HG02571 (cell line): Measurements from ENCODE around the gene CCDC107.
"Not testable (repeated sequence)": the region's sequence is repeated elsewhere in the genome, so short reads cannot be mapped to it uniquely, and the experiment has no call there.

Source experiments
- ATAC-seq: cut with Tn5 transposase; IDR thresholded peaks from one replicate; pipeline ENCODE4 v1.9.1; 2021; ENCODE audit warnings: mild to moderate bottlenecking, moderate library complexity; ENCODE audit not compliant: unreplicated experiment

CCDC107 gene, protein sequence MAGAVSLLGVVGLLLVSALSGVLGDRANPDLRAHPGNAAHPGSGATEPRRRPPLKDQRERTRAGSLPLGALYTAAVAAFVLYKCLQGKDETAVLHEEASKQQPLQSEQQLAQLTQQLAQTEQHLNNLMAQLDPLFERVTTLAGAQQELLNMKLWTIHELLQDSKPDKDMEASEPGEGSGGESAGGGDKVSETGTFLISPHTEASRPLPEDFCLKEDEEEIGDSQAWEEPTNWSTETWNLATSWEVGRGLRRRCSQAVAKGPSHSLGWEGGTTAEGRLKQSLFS

DNA sequence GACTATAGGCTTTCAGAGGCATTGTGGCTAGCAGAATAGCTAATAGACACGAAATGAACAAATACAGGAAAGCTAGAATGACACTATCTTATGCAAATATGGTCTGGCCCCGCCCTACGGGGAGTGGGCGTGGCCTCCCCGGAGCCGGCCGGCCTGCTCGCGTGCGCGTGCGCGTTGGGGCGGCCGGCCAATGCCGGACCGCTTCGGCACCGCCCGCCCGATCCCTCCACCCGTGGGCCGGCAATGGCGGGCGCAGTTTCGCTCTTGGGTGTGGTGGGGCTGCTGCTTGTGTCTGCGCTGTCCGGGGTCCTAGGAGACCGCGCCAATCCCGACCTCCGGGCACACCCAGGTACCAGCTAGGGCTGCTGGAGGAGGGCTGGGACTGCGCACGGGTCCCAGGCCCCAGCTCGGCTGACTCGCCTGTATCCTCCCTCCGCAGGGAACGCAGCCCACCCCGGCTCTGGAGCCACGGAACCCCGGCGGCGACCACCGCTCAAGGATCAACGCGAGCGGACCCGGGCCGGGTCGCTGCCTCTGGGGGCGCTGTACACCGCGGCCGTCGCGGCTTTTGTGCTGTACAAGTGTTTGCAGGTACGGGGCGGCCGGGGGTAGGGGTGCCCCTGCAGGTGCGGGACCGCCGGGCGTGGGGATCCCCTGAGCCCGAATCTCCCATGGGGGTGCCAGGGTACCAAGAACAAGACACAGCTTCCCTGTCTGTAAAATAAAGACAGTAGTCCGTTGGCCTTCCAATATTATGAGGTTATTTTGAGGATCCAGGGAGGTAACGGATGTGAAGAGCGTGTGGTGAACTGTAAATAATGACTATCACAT, at the start of gene CCDC107:
CCDC107 (plus strand) TSS at position 156 of the 831 bp plus-strand sequence; CDS start at position 244, 88 bp downstream.
- peak; percentile 50 for ATAC-seq

DNA sequence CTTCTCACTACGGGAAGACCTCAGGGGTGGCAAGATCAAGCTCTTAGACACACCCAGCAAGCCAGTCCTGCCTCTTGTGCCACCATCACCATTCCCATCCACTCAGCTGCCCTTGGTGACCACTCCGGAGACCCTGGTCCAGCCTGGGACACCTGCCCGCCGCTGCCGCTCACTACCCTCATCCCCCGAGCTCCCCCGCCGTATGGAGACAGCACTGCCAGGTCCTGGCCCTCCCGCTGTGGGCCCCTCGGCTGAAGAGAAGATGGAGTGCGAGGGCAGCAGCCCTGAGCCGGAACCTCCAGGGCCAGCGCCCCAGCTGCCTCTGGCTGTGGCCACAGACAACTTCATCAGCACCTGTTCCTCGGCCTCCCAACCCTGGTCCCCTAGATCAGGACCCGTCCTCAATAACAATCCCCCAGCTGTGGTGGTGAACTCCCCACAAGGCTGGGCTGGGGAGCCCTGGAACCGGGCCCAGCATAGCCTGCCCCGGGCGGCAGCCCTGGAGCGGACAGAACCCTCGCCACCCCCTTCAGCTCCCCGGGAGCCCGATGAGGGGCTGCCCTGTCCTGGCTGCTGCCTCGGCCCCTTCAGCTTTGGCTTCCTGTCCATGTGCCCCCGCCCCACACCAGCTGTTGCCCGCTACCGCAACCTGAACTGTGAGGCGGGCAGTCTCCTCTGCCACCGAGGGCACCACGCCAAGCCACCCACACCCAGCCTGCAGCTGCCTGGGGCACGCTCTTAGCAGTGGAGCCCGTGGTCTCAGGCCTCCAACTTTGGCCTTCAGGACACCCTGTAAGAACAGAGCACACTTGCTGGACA, 48.9 kb upstream of the CCDC107 start:
- no peak for ATAC-seq

GRCh38 chr9:35609820-35610163, 48.3 kb upstream of the CCDC107 start:
- no peak for ATAC-seq

DNA sequence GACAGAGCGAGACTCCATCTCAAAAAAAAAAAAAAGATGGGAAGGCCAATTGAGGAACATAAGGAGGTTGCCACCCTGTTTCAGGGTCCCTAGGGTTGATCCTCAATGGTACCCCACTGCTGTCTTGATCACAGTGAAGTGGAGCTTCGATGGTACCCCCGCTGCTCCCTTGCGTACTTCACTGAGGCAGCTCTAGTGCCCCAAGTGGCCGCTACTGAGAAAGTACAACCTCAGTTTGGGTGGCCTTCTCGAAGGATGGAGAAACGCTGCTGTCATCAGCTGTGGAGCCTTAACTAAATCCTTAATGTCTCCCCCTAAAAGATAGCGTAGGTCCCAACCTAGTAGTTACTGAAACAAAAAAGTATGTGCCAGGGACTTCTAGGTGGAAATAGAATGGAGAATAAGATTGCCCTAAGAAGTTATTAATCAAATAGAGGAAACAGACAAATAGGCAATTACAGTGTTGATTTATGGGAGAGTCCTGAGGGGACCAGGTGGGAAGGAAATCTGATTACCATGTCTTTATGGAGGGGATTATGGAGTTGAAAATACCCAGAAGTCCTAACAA, 46.8 kb upstream of the CCDC107 start:
- no peak for ATAC-seq

DNA sequence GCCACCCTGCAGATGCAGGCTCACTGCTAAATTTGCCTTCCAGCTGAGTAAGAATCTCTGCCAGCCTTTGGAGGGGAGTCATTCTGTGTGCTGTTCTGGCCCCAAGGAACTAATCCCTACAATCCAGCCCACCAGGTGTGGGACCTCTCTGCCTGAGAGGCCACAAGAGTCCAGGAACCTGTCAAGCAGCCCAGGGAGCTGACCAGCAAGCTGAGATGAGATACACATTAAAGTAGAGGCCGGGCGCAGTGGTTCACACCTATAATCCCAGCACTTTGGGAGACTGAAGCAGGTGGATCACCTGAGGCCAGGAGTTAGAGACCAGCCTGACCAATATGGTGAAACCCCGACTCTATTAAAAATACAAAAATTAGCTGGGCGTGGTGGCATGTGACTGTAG, 46.0 kb upstream of the CCDC107 start:
- ATAC-seq = not testable (repeated sequence)

GRCh38 chr9:35612843-35613242, 45.2 kb upstream of the CCDC107 start:
- ATAC-seq = no peak

- ATAC-seq = no peak
These were observed 42.0 kb upstream of the CCDC107 start for GRCh38 chr9:35615981-35616680.

- ATAC-seq = no peak
These were observed 41.2 kb upstream of the CCDC107 start for GRCh38 chr9:35616681-35617459.

DNA sequence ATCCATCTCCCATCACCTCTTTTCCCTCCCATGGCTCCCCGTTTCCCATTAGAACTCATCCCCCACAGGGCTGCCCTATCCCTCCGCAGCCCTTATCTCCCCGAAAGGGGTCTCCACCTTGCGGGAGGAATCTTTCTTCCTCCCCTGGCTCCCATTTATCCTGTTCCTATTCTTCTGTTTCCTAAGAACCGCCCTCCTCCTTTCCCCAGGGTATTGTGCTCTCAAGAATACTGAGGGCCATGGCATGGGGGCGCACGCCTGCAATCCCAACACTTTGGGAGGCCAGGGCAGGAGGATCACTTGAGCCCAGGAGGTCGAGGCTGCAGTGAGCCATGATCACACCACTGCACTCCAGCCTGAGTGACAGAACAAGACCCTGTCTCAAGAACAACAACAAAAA, 40.5 kb upstream of the CCDC107 start:
- ATAC-seq = no peak

- ATAC-seq = no peak
These were observed 39.8 kb upstream of the CCDC107 start, which contains the start of gene CD72 for GRCh38 chr9:35618325-35618727. Gene CD72, minus strand, starts transcription at chr9:35618413. Its CDS starts 110 bp downstream, at chr9:35618303.

DNA sequence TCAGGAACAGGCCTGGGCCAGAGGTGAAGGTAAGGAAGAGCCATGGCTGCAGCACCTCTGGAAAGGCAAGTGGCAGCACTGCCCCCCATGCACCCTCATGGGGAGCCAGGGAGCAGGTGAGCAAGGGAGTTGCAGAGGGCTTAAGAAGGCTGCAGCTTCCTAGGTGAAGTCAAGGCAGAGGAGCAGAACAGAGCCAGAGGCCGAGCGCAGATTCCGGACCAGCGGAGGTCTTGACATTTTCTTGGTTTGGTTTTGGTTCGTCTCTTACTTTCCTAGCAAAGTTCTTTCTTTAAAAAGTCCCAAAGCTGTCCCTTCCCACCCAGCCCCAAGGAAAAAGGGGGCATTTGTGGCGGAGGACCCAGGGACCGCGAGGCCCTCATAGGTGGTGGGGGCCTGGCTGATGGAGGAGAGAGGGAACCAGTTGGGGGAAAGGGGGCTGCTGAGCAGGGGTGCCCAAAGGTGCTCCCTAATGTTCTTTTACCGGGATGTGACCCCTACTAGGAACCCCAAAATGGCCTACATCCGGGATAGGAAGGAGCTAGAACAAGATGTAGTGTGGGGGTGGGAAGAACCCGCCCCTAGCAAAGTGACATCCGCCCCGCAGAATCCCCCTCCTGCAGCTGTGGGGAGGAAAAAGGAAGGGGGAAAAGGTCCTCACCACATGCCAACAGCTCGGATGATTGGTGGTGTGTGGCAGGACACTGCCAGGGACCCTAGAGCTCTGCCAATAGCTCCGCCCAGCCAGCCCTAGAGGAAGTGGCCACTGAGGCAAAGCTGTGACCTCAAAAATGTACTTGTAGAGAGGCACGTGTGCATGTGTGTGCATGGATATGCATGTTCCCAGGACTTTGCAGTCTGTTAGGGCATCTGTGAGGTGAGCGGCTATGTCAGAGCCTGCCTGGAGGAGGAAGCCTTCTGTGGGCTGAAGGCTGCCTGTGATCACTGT, 39.0 kb upstream of the CCDC107 start:
- peak; percentile 21 for ATAC-seq

DNA sequence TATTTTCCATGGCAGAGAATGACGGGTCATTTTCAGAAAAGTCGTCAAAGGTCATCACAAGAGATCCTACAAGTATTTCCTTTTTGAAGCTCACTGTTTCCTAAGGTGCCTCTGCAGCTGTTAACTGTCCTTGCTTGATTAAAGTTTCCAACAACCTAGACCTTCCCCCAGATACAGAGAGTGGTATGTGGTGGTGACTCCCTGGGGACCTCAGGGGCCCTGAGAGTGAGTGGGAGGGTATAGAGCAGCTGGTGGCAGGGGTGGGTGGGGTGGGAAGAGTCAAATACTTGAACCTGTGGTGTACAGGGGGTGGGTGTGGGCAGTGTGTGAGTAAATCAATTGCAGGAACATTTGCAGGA, 38.3 kb upstream of the CCDC107 start:
- ATAC-seq = peak; percentile 56

DNA sequence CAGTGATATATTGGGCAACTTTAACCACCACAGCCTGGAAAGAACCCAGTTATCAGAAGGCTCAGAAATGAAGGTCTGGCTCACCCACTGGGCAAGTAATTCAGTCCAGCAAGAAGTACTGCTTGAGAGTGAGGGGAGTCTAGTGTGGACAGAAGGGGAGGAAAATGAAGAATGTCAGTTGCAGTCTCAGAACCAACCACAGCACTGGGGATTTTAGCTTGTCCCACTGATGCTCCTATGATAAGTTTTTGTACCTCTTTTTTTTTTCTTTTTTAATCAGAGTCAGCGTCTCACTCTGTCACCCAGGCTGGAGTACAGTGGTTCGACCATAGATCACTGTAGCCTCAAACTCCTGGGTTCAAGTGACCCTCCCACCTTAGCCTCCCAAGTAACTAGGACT, 30.5 kb upstream of the CCDC107 start:
- ATAC-seq = no peak

- ATAC-seq = no peak
These were observed 29.6 kb upstream of the CCDC107 start for GRCh38 chr9:35628389-35628991.

DNA sequence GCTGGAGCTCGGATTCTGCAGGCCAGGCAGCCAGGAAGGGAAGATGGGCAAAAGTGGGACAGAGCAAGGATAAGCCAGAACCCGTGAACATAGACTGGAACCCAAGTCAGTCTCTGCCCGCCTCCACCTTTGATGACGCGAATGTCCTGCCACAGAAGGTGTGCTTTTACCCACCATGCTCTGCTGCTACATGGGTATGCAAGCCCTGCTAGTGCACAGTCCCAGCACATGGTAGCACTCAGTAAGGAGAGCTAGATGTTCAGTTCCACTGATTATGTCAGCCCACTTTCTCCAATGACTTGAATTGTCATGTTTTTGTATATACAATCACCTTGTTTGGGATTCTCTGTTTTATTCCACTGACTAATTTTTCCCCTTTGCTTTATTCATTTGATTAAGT, 28.5 kb upstream of the CCDC107 start:
- ATAC-seq = no peak

DNA sequence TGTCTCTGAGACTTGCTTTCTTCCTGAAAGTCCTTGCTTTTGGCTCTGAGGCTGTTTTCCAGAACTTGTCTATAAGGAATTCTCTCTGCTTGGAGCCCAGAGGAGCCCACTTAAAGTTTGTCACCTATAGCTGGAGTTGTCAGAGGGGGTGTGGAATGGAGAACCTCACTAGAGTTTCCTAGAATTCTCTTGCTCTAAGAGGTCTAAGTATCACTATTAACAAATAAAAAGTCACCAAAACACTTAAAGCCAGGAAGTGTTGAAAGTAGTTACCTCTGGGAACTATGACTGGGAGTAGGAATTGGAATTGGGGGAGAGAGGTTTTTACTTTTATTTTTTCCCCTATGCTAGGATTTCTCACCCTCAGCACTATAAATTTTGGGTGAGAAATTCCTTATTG, 22.4 kb upstream of the CCDC107 start:
- ATAC-seq = no peak

DNA sequence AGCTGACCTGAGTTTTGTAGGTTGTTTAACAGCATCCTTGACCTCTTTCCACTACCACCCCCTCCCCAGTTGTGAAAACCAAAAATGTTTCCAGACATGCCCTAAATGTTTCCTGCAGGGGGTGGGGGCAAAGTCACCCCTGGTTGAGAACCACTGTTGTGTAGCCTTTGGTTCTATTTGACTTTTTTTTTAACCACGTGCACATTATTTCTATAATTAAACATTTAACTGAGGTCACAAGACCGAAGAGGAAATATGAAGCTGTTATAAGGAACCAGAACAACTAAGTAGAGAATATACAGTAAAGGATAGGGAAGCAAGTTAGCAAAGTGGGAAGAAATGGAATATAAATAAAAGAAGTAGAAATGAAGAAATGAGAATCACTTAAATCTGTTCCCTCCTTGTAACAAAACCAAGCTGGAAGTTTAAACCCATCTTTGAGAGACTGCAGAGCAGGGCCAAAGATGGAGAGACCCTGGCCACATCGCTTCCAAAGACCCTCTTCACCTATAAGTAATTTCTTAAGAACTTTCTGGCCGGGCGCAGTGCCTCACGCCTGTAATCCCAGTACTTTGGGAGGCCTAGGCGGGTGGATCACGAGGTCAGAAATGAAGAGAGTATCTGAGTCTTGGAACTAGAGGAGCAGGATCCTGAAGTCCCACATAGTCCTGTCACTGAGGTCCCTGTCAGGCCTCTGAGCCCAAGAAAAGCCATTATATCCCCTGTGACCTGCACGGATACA, 21.8 kb upstream of the CCDC107 start:
- no peak for ATAC-seq

- ATAC-seq = not testable (repeated sequence)
These were observed 21.2 kb upstream of the CCDC107 start for GRCh38 chr9:35636877-35637246.
